Embryonic facial prominence (tissue), 1 donor: ENCODE measurements around the gene PTTG1IP.

Experiments
- DNase-seq: peaks from one replicate; pipeline ENCODE4 v3.0.0-alpha.2; 2016; ENCODE audit errors: extremely low spot score

PTTG1IP gene

DNA sequence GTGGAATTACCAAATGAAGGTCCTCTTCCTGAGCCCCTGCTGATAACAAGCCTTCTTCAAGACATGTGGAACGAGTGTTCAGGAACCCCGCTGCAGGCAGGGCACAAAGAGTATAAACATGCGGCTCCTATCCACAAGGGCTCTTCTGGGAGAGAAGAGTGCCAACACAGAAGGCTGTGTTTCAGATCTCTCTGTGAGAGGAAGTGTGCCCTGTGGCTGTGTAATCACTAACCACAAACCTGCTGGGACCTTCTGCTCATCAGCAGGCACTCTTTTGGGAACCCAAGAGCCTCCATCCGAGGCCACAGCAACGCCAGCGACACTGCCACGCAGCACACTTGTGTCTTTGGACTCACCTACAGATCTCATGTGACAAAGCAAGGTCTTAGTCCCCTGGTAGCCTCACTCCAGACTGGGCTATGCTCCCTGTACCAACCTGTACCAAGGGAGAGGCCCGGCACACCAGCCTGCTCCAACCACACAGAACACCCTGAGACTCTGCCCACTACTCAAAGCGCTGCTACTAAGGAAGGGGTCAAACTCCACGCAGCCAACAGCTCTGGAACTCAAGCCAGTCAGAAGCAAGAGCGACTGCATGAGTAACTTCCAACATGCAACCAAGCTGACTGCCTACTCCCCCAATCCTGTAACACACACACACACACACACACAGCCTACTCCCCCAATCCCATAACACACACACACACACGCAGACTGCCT, 7.8 kb downstream of the PTTG1IP start:
- DNase-seq, result no peak

- no peak for DNase-seq
Observed at GRCh38 chr21:44862869-44863685, 10.4 kb downstream of the PTTG1IP start.

GRCh38 chr21:44858791-44859190, 14.7 kb downstream of the PTTG1IP start:
- no peak for DNase-seq

GRCh38 chr21:44858291-44858690, 15.2 kb downstream of the PTTG1IP start:
- DNase-seq, result no peak

GRCh38 chr21:44857127-44857892, 16.2 kb downstream of the PTTG1IP start:
- DNase-seq, result no peak

DNA sequence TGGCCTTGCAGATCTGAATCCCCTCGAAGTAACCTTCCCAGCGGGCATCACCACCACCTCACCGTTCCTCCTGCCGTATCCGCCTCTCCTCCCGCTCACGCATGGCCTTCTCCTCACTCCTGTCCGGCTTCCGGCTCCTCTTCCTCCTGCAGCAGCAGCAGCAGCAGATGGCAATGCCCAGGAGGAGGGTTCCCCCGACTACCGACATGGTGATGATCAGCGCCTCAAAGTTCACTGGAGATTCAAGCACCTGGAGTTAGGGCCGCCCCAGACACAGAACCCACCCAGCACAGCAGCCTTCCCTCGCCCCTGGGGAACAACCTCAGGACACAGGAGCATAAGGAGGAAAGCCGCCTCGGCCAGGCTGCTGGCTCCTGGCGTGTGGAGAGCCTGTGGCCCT, 17.4 kb downstream of the PTTG1IP start:
- DNase-seq, result no peak

GRCh38 chr21:44855572-44855971, 17.9 kb downstream of the PTTG1IP start:
- DNase-seq, result no peak

DNA sequence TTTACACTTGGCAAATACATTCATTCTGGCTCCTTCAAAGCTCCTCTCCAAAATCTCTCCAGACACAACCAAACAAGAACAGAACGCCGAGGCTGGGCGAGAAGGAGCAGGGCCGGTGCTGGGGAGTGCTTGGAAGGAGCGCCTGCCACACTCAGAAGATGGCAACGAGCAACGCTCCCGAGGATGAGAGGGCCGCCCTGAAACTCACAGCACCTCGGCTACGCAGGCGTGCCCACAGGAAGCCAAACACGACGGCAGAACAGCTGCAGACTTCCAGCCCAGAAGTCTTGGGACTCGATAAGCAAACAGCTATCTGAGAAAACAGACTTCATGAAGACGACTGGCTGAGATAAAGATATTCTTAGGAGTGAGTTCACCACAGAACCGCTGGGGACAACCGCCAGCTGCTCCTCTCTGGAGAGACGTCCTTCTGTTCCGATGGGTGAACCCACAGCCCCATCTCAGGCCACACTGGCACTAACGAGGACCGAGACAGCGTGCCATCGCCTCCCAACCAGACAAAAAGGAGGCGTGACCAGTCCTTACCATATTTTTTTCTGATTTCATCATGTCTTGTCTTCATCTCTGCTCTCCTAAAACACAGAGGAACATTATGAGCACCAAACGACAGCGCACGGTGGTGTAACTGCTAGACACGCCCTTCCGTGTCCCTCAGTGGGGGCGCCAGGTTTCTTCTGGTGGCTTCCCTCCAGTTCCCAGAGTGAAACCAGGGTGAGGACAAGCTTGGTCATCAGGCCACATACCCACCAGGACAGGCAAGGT, 18.6 kb downstream of the PTTG1IP start:
- no peak for DNase-seq

DNA sequence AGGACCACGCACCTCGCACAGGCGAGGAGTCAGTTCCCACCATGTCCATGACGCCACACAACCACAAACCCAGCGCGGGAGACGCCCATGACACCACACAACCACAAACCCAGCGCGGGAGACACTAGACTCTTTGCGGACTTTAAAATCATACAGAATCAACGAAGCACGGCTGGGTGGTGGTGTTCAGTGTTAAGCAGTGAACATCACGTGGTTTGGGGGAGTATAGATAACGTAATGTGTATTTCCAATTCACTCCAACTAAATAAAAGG, 19.2 kb downstream of the PTTG1IP start:
- DNase-seq, result no peak

DNA sequence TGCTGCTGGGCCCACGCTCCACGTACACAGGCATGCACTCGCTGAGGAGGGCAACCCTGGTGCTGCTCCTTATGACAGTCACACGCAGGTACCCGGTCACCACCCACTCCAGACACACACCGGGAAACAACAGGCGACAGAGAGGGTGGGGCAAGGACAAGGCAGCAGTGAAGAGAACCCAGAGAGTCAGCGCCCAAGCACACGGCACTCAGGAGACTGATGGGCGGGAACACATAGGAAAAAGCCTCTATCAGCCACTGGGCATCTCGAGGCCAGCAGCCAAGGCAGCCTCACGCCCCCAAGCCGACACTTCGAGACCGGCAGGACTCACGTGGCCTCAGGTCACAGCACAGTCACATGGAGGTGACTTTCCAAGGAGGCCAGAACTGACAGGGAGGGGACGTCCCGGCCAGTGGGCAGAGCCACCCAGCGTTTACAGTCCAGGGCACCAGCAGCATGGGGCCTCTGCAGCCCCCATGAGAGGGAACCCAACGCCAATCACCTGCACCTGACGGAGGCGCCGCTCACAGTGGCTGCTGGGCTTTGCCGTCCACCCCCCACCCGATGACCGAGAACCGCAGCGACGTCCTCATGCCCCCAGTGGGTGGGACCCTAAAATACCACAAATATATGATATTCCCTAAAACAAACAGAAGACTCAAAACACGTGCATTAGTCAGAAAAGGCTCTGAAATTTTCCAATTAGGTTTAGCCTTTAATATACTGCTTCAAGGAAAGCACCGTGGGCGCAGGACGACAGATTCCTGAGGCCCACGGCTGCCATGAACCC, 19.7 kb downstream of the PTTG1IP start:
- DNase-seq, result no peak

DNA sequence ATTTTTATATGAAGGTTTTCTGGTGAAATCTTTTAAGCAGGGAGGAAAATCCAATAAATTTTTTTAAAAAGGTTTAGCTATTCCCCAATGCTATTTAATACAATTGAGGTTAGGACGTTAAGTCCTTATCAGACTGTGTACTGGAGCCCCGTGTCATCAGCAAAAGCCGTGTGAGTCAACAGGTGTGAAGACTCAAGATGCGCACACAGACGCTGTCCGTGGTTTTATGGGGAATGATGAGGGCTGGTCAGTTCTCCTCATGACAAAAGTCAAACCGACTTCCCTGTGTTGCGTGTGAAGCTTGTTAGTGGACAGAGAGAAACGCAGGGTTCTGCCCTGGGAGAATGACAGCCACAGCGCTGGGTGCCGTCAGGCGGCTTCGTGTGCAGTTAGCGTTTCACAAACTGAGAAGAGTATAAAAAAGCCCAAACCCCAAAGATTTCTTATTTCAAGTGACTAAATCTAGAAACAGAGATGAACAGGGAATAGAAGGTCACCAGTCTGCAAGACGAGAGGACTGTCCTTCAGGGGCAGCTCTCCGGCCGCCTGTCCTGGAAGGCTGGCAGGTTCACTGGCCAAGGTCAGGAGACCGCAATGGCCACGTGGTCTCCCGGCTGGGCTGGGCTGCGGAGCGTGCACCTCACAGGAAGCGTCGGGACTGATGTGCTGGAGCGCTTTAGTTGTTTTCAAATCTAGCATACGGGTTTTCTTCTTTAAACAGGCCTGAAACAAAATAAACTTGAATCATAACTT, 22.4 kb downstream of the PTTG1IP start:
- DNase-seq, result no peak

GRCh38 chr21:44850208-44850800, 23.2 kb downstream of the PTTG1IP start:
- no peak for DNase-seq

- no peak for DNase-seq
Observed at GRCh38 chr21:44849616-44850130, 23.8 kb downstream of the PTTG1IP start.

DNA sequence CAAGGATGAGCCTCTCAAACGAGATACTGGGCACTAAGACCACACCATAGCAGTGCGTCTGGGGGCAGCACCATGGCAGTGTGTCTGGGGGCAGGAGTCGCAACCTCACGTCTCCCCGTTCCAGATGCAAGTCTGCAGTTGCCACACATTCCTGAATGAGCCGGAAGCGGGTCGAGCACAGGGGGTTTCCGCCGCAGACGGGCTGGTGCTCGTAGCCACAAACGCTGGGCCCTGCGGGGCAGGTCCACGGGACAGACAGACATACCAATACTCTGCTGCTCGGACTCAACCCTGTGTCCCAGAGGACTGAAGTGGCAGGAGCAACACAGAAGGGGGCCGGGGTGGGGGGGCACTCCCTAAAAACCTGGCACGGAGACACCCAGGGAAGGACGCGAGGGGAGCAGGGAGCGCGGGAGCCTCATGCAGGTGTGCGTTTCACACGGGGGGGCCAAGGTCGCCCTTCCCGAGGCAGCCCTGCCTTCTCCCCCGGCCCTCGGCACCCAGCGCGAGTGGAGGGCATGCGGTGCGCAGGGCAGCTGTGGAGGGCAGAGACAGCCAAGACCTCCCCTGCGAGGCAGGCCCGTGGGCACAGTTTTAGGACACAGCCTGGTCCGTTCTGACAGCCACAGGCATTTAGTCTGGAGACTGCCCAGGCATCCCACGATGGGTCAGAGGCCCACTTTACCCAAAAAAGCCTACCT, 24.5 kb downstream of the PTTG1IP start:
- DNase-seq, result no peak

DNA sequence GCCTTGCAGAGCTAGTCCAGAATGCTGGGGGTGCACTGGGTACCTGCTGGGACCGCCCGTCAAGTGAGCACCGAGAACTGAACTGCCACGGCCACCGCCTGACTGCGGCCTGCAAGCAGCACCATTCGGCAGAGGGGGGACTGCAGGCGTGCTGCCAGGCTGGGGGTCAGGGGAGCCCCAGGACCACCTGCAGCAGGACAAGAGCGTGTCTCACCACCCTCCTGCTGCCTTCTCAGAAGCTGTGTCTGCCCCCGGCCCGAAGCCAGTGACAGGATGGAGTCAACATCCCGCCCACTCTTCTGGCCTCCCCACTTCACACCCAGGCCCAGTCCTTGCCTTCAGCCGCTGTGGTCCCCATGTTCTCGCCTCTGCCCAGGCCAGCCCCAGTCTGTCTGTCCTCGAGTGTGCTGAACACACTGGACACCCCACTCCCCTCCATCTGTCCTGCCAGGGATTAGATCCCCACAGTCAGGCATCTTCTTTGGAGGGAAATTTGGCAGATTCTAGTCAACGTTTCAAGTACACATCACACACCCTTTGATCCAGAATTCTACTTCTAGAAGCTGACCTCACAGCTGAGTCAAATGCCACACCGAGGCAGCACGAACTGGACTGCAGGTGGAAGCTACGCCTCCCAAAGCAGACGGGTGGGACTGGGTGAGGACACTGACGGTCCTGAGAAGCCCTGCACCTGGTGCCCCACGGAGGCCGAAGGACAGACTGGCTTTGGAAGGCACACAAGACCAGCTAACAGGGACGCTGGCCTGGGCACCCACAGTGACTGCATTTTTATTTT, 26.0 kb downstream of the PTTG1IP start:
- no peak for DNase-seq

DNA sequence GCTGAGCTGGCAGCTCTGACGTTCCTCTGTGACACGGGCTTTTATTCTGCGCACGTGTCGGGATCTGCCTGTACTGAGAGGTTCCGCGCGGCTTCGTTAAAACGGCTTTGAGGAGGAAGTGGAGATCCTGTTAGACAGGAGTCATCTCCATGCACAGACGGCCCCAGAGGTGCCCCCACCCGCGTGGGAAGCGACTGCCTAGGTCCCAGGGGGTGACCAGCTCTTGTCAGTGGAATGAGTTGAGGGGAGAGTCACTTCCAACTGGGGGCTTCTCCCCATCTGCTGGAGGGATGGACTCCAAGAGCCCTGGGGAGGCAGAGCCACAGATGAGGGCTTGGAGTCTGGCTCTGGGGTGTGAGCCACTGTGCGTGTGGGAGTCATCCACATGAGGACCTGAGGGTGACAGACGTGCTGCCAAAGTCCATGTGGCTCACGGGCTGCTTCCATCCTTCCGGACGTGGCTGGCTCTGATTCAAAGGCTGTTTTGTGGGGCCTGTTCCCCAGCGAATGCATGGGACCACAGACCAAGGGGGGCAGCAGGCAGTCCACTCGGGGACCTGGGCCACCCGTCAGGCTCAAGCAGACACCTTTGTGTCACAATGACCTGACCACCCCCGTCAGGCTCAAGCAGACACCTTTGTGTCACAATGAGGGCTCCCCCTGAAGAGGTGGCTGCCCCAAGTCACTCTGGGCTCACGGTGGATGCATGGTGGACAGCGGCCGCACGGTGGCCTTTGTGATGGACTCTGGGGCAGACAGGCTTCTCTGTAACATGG, 26.8 kb downstream of the PTTG1IP start:
- DNase-seq, result peak; percentile 8

DNA sequence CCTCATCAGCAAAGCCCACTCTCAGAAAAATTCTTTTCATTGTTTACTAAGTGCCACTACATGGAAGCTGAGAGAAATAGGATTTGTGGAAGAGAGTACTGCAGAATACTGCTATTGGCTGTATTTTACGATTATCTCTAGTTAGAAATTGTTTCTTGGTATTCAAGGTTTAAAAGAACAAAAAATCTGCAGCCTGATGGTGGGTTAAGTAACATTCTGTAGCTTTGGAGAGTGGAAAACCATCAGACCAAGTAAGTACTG, 27.3 kb downstream of the PTTG1IP start:
- no peak for DNase-seq
